ENCODE data around the gene ATG9B. TPM values are rescaled to one million over a fixed set of nuclear protein-coding genes. Genes with fewer than 3 reads are reported as not detected.

The ATG9B gene
- total and polyA plus RNA-seq, 5 donors from 2014 or later: 18.6 to 38.7 (median 35.7) TPM

- H3K27ac Mint-ChIP-seq: no peak overlapping the region
- peaks cover 8% of the 10 kb centered on the region for H3K27me3 ChIP-seq (ENCODE audit: control insufficient read depth, insufficient read depth, low read length)
- no peaks in the 10 kb centered on the region for H3K36me3 ChIP-seq (ENCODE audit: control insufficient read depth, insufficient read depth, low read length)
- peaks cover 4 to 33% (median 21%) of the 10 kb centered on the region in 4 donors for H3K4me1 Mint-ChIP-seq
- no peaks in the 10 kb centered on the region for H3K9me3 ChIP-seq (ENCODE audit: control insufficient read depth in 2 of 2, low read length in 2 of 2)
- no peak overlapping the region for H3K4me3 Mint-ChIP-seq
- H3K4me3 ChIP-seq (ENCODE audit: low read depth, low read length): no peak overlapping the region
- peaks cover 28% of the 10 kb centered on the region for H3K4me1 ChIP-seq (ENCODE audit: control insufficient read depth, insufficient read depth, low read length, poor library complexity, severe bottlenecking)
- H3K27me3 Mint-ChIP-seq: peaks cover 69% of the 10 kb centered on the region
- H3K36me3 Mint-ChIP-seq: no peaks in the 10 kb centered on the region
- ATAC-seq (ENCODE audit: low read depth in 2 of 2) (no peak), DNase-seq (peak; percentile 19 to 48 (median 37))
- H3K9me3 Mint-ChIP-seq: peaks cover 0 to 6% (median 0%) of the 10 kb centered on the region in 7 donors
- no peak overlapping the region for H3K27ac ChIP-seq (ENCODE audit: insufficient read depth, low read length, poor library complexity, severe bottlenecking)
Measured at GRCh38 chr7:150983893-150984368, 40.4 kb downstream of the ATG9B start.

- peaks cover 24% of the 10 kb centered on the region for H3K4me1 ChIP-seq (ENCODE audit: control insufficient read depth, insufficient read depth, low read length, poor library complexity, severe bottlenecking)
- no peak overlapping the region for H3K4me3 ChIP-seq (ENCODE audit: low read depth, low read length)
- H3K9me3 ChIP-seq (ENCODE audit: control insufficient read depth in 2 of 2, low read length in 2 of 2): no peaks in the 10 kb centered on the region
- no peak overlapping the region for H3K27ac Mint-ChIP-seq
- H3K27ac ChIP-seq (ENCODE audit: insufficient read depth, low read length, poor library complexity, severe bottlenecking): no peak overlapping the region
- H3K27me3 ChIP-seq (ENCODE audit: control insufficient read depth, insufficient read depth, low read length): peaks cover 8% of the 10 kb centered on the region
- H3K9me3 Mint-ChIP-seq: peaks cover 0 to 6% (median 0%) of the 10 kb centered on the region in 7 donors
- peaks cover 66% of the 10 kb centered on the region for H3K27me3 Mint-ChIP-seq
- H3K36me3 ChIP-seq (ENCODE audit: control insufficient read depth, insufficient read depth, low read length): no peaks in the 10 kb centered on the region
- ATAC-seq (ENCODE audit: low read depth in 2 of 2): no peak
- no peak for DNase-seq
- H3K36me3 Mint-ChIP-seq: no peaks in the 10 kb centered on the region
- peaks cover 0 to 27% (median 16%) of the 10 kb centered on the region in 4 donors for H3K4me1 Mint-ChIP-seq
- peak overlapping the region in 1 of 4 donors; percentile 61 for H3K4me3 Mint-ChIP-seq
Measured at GRCh38 chr7:150982351-150982750, 41.9 kb downstream of the ATG9B start.

- Histone ChIP-seq H3K36me3 (ENCODE audit: control insufficient read depth, insufficient read depth, low read length) (no peaks in the 10 kb centered on the region), H3K27me3 (ENCODE audit: control insufficient read depth, insufficient read depth, low read length) (peaks cover 15% of the 10 kb centered on the region), H3K4me1 (ENCODE audit: control insufficient read depth, insufficient read depth, low read length, poor library complexity, severe bottlenecking) (peaks cover 30% of the 10 kb centered on the region), H3K27ac (ENCODE audit: insufficient read depth, low read length, poor library complexity, severe bottlenecking) (no peak overlapping the region), H3K9me3 (ENCODE audit: control insufficient read depth in 2 of 2, low read length in 2 of 2) (no peaks in the 10 kb centered on the region), H3K4me3 (ENCODE audit: low read depth, low read length) (no peak overlapping the region)
- Mint-ChIP-seq H3K9me3 (peaks cover 0 to 6% (median 0%) of the 10 kb centered on the region in 7 donors), H3K36me3 (no peaks in the 10 kb centered on the region), H3K27ac (no peak overlapping the region), H3K4me3 (peak overlapping the region in 1 of 4 donors; percentile 61), H3K4me1 (peaks cover 0 to 34% (median 23%) of the 10 kb centered on the region in 4 donors), H3K27me3 (peaks cover 73% of the 10 kb centered on the region)
- DNase-seq (no peak), ATAC-seq (ENCODE audit: low read depth in 2 of 2) (no peak)
Measured at GRCh38 chr7:150981644-150982043, 42.6 kb downstream of the ATG9B start.

- ATAC-seq (ENCODE audit: low read depth in 2 of 2) (no peak), DNase-seq (no peak)
- H3K4me3 Mint-ChIP-seq: peak overlapping the region in 1 of 4 donors; percentile 61
- Histone ChIP-seq H3K9me3 (ENCODE audit: control insufficient read depth in 2 of 2, low read length in 2 of 2) (no peaks in the 10 kb centered on the region), H3K27ac (ENCODE audit: insufficient read depth, low read length, poor library complexity, severe bottlenecking) (no peak overlapping the region), H3K27me3 (ENCODE audit: control insufficient read depth, insufficient read depth, low read length) (peaks cover 15% of the 10 kb centered on the region), H3K4me1 (ENCODE audit: control insufficient read depth, insufficient read depth, low read length, poor library complexity, severe bottlenecking) (peaks cover 34% of the 10 kb centered on the region), H3K36me3 (ENCODE audit: control insufficient read depth, insufficient read depth, low read length) (no peaks in the 10 kb centered on the region), H3K4me3 (ENCODE audit: low read depth, low read length) (no peak overlapping the region)
- H3K9me3 Mint-ChIP-seq: peaks cover 0 to 6% (median 0%) of the 10 kb centered on the region in 7 donors
- no peaks in the 10 kb centered on the region for H3K36me3 Mint-ChIP-seq
- peaks cover 0 to 36% (median 20%) of the 10 kb centered on the region in 4 donors for H3K4me1 Mint-ChIP-seq
- H3K27me3 Mint-ChIP-seq: peaks cover 68% of the 10 kb centered on the region
- H3K27ac Mint-ChIP-seq: no peak overlapping the region
Measured at GRCh38 chr7:150980663-150981062, 43.6 kb downstream of the ATG9B start.

- H3K27ac Mint-ChIP-seq: no peak overlapping the region
- H3K4me3 Mint-ChIP-seq: peak overlapping the region; percentile 22 to 76 (median 48)
- no peaks in the 10 kb centered on the region for H3K36me3 ChIP-seq (ENCODE audit: control insufficient read depth, insufficient read depth, low read length)
- H3K4me3 ChIP-seq (ENCODE audit: low read depth, low read length): no peak overlapping the region
- H3K9me3 Mint-ChIP-seq: peaks cover 0 to 6% (median 0%) of the 10 kb centered on the region in 7 donors
- no peak for DNase-seq
- no peaks in the 10 kb centered on the region for H3K36me3 Mint-ChIP-seq
- no peak for ATAC-seq (ENCODE audit: low read depth in 2 of 2)
- peaks cover 15% of the 10 kb centered on the region for H3K27me3 ChIP-seq (ENCODE audit: control insufficient read depth, insufficient read depth, low read length)
- peaks cover 42% of the 10 kb centered on the region for H3K4me1 ChIP-seq (ENCODE audit: control insufficient read depth, insufficient read depth, low read length, poor library complexity, severe bottlenecking)
- H3K27me3 Mint-ChIP-seq: peaks cover 68% of the 10 kb centered on the region
- peaks cover 0 to 37% (median 22%) of the 10 kb centered on the region in 4 donors for H3K4me1 Mint-ChIP-seq
- no peaks in the 10 kb centered on the region for H3K9me3 ChIP-seq (ENCODE audit: control insufficient read depth in 2 of 2, low read length in 2 of 2)
- H3K27ac ChIP-seq (ENCODE audit: insufficient read depth, low read length, poor library complexity, severe bottlenecking): no peak overlapping the region
Measured at GRCh38 chr7:150979713-150980390, 44.4 kb downstream of the ATG9B start.

- Mint-ChIP-seq H3K4me3 (peak within 1 kb of the TSS; percentile 83 to 90 (median 88)), H3K36me3 (no peaks in the 10 kb centered on the region), H3K27ac (peak within 1 kb of the TSS; percentile 14 to 87 (median 82)), H3K4me1 (peaks cover 0 to 52% (median 20%) of the 10 kb centered on the region in 4 donors), H3K9me3 (peaks cover 0 to 6% (median 0%) of the 10 kb centered on the region in 7 donors), H3K27me3 (peaks cover 53% of the 10 kb centered on the region)
- H3K36me3 ChIP-seq (ENCODE audit: control insufficient read depth, insufficient read depth, low read length): no peaks in the 10 kb centered on the region
- peaks cover 15% of the 10 kb centered on the region for H3K27me3 ChIP-seq (ENCODE audit: control insufficient read depth, insufficient read depth, low read length)
- DNase-seq (peak in 2 of 3 donors; percentile 26 to 32), ATAC-seq (ENCODE audit: low read depth in 2 of 2) (no peak)
- peaks cover 55% of the 10 kb centered on the region for H3K4me1 ChIP-seq (ENCODE audit: control insufficient read depth, insufficient read depth, low read length, poor library complexity, severe bottlenecking)
- H3K27ac ChIP-seq (ENCODE audit: insufficient read depth, low read length, poor library complexity, severe bottlenecking): no peak within 1 kb of the TSS
- no peaks in the 10 kb centered on the region for H3K9me3 ChIP-seq (ENCODE audit: control insufficient read depth in 2 of 2, low read length in 2 of 2)
- no peak within 1 kb of the TSS for H3K4me3 ChIP-seq (ENCODE audit: low read depth, low read length)
Measured at GRCh38 chr7:150978126-150978789, 46.0 kb downstream of the ATG9B start, which contains the start of gene KCNH2. Gene KCNH2, minus strand, starts transcription at chr7:150978321. Its CDS starts 408 bp downstream, at chr7:150977913.

GRCh38 chr7:150977382-150978125, 46.7 kb downstream of the ATG9B start:
- no peak overlapping the region for H3K4me3 ChIP-seq (ENCODE audit: low read depth, low read length)
- Mint-ChIP-seq H3K4me3 (peak overlapping the region; percentile 83 to 89 (median 84)), H3K27ac (peak overlapping the region in 2 of 3 donors; percentile 82 to 87), H3K36me3 (no peaks in the 10 kb centered on the region), H3K27me3 (peaks cover 46% of the 10 kb centered on the region), H3K4me1 (peaks cover 0 to 59% (median 25%) of the 10 kb centered on the region in 4 donors), H3K9me3 (peaks cover 0 to 6% (median 0%) of the 10 kb centered on the region in 7 donors)
- peaks cover 10% of the 10 kb centered on the region for H3K27me3 ChIP-seq (ENCODE audit: control insufficient read depth, insufficient read depth, low read length)
- H3K9me3 ChIP-seq (ENCODE audit: control insufficient read depth in 2 of 2, low read length in 2 of 2): no peaks in the 10 kb centered on the region
- H3K4me1 ChIP-seq (ENCODE audit: control insufficient read depth, insufficient read depth, low read length, poor library complexity, severe bottlenecking): peaks cover 57% of the 10 kb centered on the region
- H3K27ac ChIP-seq (ENCODE audit: insufficient read depth, low read length, poor library complexity, severe bottlenecking): no peak overlapping the region
- ATAC-seq (ENCODE audit: low read depth in 2 of 2): no peak
- no peak for DNase-seq
- H3K36me3 ChIP-seq (ENCODE audit: control insufficient read depth, insufficient read depth, low read length): no peaks in the 10 kb centered on the region

Measured in CD4-positive, CD25-positive, alpha-beta regulatory T cell (primary cell).